ENCODE data around the gene TRPC4. TPM values are rescaled to one million over a fixed set of nuclear protein-coding genes. Genes with fewer than 3 reads are reported as not detected.
A peak's percentile ranks its signal among the peaks of the same experiment; 100 is the strongest.
"Not testable (repeated sequence)": the region's sequence is repeated elsewhere in the genome, so short reads cannot be mapped to it uniquely, and the experiment has no call there.

The TRPC4 gene
- total RNA-seq, 1 experiment from 2014 or later, result 0.02 TPM

GRCh38 chr13:37878496-37878895, 8.9 kb upstream of the TRPC4 start:
- Histone ChIP-seq H3K4me1 (no peaks in the 10 kb centered on the region), H3K27ac (no peak overlapping the region), H3K36me3 (no peaks in the 10 kb centered on the region), H3K4me3 (no peak overlapping the region), H3K27me3 (peaks cover 3% of the 10 kb centered on the region; the same call in 1 of the 2 replicates), H3K9me3 (replicated peaks) (no peaks in the 10 kb centered on the region)
- DNase-seq, result no peak

DNA sequence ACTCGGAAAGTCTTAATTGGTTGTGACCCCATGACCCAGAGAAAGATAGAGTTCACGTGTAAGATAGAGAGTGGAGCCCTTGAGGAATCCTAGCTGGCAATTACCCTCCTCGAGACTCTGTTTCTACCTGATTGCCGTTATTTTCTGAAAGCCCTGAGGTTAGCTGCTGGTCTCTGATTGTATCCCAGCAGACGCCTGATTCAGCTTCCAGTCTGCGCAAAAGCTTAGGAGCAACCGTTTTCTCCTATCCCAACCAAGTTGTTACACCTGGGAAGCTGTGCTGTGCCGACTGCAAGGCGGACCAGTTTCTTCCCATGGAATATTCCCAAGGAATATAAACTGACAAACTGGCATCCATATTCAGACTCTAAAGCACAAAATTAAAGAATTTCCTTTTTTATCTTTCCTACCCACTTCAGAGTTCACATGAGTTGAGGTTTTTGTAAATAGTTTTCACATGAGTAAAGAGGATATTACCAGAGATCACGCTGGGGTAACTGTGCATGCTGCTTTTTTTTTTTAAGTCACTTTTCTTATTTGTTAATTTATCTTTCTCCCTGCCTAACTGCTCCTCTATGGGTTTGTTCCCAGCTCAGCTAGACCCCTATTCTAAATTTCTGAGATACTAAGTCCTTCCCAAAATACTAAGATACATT, 1.5 kb upstream of the TRPC4 start:
- no peaks in the 10 kb centered on the region for H3K36me3 ChIP-seq
- 0 out of 2 replicates have a peak, but pooled peaks cover 4% of the 10 kb centered on the region for H3K4me1 ChIP-seq
- no peaks in the 10 kb centered on the region for H3K9me3 ChIP-seq (replicated peaks)
- no peak for DNase-seq
- no peak overlapping the region for H3K27ac ChIP-seq
- no peak overlapping the region for H3K4me3 ChIP-seq
- H3K27me3 ChIP-seq, result 0 out of 2 replicates have a peak, but pooled peaks cover 3% of the 10 kb centered on the region

DNA sequence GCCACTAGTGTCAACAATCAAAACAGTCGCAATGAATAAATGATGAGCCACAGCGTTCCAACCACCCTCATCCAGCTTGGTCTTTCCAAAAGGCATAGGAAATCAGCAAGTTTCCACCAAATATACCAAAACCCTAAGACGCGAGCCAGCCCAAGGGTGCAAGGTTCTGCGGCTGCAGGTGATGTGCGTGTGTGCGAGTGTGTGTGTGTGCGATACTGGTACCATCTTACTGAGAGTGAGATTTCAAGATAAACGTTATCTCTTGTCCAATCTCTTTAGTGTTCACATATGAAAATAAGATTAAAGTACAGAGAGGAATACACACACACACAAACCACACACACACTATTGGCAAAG, 895 bp upstream of the TRPC4 start:
- Histone ChIP-seq H3K4me3 (no peak overlapping the region), H3K9me3 (replicated peaks) (no peaks in the 10 kb centered on the region), H3K27me3 (0 out of 2 replicates have a peak, but pooled peaks cover 3% of the 10 kb centered on the region), H3K36me3 (no peaks in the 10 kb centered on the region), H3K4me1 (0 out of 2 replicates have a peak, but pooled peaks cover 4% of the 10 kb centered on the region), H3K27ac (no peak overlapping the region)
- DNase-seq, result no peak

- Histone ChIP-seq H3K4me3 (peak overlapping the region; percentile 31), H3K27ac (no peak overlapping the region), H3K9me3 (replicated peaks) (no peaks in the 10 kb centered on the region), H3K27me3 (0 out of 2 replicates have a peak, but pooled peaks cover 3% of the 10 kb centered on the region), H3K4me1 (0 out of 2 replicates have a peak, but pooled peaks cover 4% of the 10 kb centered on the region), H3K36me3 (no peaks in the 10 kb centered on the region)
- DNase-seq, result no peak
Observed at GRCh38 chr13:37869506-37869755, 141 bp downstream of the TRPC4 start.

GRCh38 chr13:37868691-37869505, 674 bp downstream of the TRPC4 start:
- peak in 1 of 2 experiments; percentile 28 for DNase-seq
- Histone ChIP-seq H3K27me3 (0 out of 2 replicates have a peak, but pooled peaks cover 3% of the 10 kb centered on the region), H3K27ac (no peak overlapping the region), H3K9me3 (replicated peaks) (no peaks in the 10 kb centered on the region), H3K4me1 (0 out of 2 replicates have a peak, but pooled peaks cover 4% of the 10 kb centered on the region), H3K4me3 (peak overlapping the region; percentile 31), H3K36me3 (no peaks in the 10 kb centered on the region)

- H3K27ac ChIP-seq, result no peak overlapping the region
- 0 out of 2 replicates have a peak, but pooled peaks cover 3% of the 10 kb centered on the region for H3K27me3 ChIP-seq
Observed at GRCh38 chr13:37863708-37864107, 5.9 kb downstream of the TRPC4 start.

DNA sequence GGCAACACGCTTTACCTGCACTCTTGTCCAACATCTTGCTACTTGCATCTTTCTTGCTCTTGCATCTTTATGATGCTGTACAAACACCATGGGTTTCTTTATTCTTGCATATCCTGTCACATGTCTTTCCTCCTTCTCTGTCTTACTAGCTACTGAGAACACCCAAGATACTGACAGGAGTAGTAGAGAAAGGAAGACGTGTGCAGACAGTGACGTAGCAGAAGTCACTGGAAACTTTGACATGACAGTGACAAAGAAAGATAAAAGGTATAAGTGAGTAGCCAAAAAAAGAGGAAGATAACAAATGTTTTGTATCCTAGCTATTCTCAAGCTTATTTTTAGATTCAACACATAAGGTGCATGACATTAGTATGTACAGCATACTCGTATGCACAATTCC, 34.2 kb downstream of the TRPC4 start:
- Histone ChIP-seq H3K9me3 (replicated peaks) (no peaks in the 10 kb centered on the region), H3K4me3 (no peak overlapping the region), H3K4me1 (no peaks in the 10 kb centered on the region), H3K27ac (no peak overlapping the region), H3K36me3 (no peaks in the 10 kb centered on the region), H3K27me3 (no peaks in the 10 kb centered on the region)
- DNase-seq, result no peak

More at GRCh38 chr13:37863708-37864107, 5.9 kb downstream of the TRPC4 start:
- DNase-seq, result no peak
- Histone ChIP-seq H3K4me3 (no peak overlapping the region), H3K36me3 (no peaks in the 10 kb centered on the region), H3K9me3 (replicated peaks) (no peaks in the 10 kb centered on the region), H3K4me1 (no peaks in the 10 kb centered on the region)

GRCh38 chr13:37833411-37833810, 36.2 kb downstream of the TRPC4 start:
- H3K9me3 ChIP-seq (replicated peaks), result 0 out of 2 replicates have a peak, but pooled peaks cover 3% of the 10 kb centered on the region
- no peaks in the 10 kb centered on the region for H3K36me3 ChIP-seq
- no peaks in the 10 kb centered on the region for H3K4me1 ChIP-seq
- DNase-seq, result no peak
- H3K27ac ChIP-seq, result no peak overlapping the region
- H3K4me3 ChIP-seq, result no peak overlapping the region
- no peaks in the 10 kb centered on the region for H3K27me3 ChIP-seq

GRCh38 chr13:37816276-37816675, 53.3 kb downstream of the TRPC4 start:
- no peaks in the 10 kb centered on the region for H3K27me3 ChIP-seq

DNA sequence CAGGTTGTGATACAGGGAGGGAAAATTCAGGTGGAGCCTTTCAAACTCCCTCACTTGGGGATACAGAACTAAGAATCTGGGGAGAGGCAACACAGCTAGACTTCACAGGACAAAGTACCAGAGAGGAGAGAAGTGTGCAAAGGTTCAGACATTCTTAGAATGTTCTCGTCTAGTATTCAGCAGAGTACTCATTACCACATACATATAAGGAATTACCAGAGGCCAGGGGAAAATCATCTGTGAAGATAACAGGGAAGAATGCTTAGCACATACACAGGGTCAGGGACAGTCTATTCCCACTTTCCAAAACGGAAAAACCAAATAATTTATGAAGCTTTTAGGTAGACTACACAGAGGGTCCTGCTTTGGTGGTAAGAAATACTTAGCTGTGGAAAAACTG, 58.1 kb downstream of the TRPC4 start:
- no peak overlapping the region for H3K4me3 ChIP-seq
- H3K36me3 ChIP-seq, result no peaks in the 10 kb centered on the region
- H3K27me3 ChIP-seq, result no peaks in the 10 kb centered on the region; the same call in 1 of the 2 replicates
- H3K4me1 ChIP-seq, result no peaks in the 10 kb centered on the region
- no peaks in the 10 kb centered on the region for H3K9me3 ChIP-seq (replicated peaks)
- no peak for DNase-seq
- no peak overlapping the region for H3K27ac ChIP-seq

More at GRCh38 chr13:37816276-37816675, 53.3 kb downstream of the TRPC4 start:
- no peaks in the 10 kb centered on the region for H3K9me3 ChIP-seq (replicated peaks)
- no peak overlapping the region for H3K4me3 ChIP-seq
- no peaks in the 10 kb centered on the region for H3K4me1 ChIP-seq
- no peak for DNase-seq
- H3K27ac ChIP-seq, result no peak overlapping the region
- no peaks in the 10 kb centered on the region for H3K36me3 ChIP-seq

GRCh38 chr13:37806666-37807065, 62.9 kb downstream of the TRPC4 start:
- Histone ChIP-seq H3K27me3 (no peaks in the 10 kb centered on the region; the same call in 1 of the 2 replicates), H3K27ac (no peak overlapping the region), H3K36me3 (no peaks in the 10 kb centered on the region), H3K4me3 (no peak overlapping the region), H3K4me1 (no peaks in the 10 kb centered on the region), H3K9me3 (replicated peaks) (no peaks in the 10 kb centered on the region)
- no peak for DNase-seq

GRCh38 chr13:37797631-37798030, 71.9 kb downstream of the TRPC4 start:
- Histone ChIP-seq H3K27ac (no peak overlapping the region), H3K4me3 (no peak overlapping the region), H3K4me1 (0 out of 2 replicates have a peak, but pooled peaks cover 6% of the 10 kb centered on the region), H3K9me3 (replicated peaks) (no peaks in the 10 kb centered on the region), H3K36me3 (no peaks in the 10 kb centered on the region), H3K27me3 (no peaks in the 10 kb centered on the region)
- no peak for DNase-seq

DNA sequence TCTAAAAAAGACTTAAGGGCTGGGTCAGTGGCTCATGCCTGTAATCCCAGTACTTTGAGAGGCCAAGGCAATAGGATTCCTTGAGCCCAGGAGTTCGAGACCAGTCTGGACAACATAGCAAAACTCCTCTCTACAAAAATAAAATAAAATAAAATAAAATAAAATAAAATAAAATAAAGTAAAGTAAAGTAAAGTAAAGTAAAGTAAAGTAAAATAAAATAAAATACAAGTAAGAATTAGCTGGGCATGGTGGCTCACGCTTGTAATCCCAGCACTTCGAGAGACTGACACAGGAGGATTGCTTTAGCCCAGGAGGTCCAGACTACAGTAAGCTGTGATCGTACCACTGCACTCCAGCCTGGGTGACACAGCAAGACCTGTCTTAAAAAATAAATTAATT, 72.8 kb downstream of the TRPC4 start:
- H3K36me3 ChIP-seq; DNase-seq; H3K27me3 ChIP-seq; H3K9me3 ChIP-seq (replicated peaks); H3K4me1 ChIP-seq; H3K27ac ChIP-seq; H3K4me3 ChIP-seq: not testable (repeated sequence)

- DNase-seq, result no peak
- H3K4me1 ChIP-seq, result 0 out of 2 replicates have a peak, but pooled peaks cover 6% of the 10 kb centered on the region
- no peaks in the 10 kb centered on the region for H3K36me3 ChIP-seq
- H3K9me3 ChIP-seq (replicated peaks), result no peaks in the 10 kb centered on the region
- H3K4me3 ChIP-seq, result no peak overlapping the region
- no peak overlapping the region for H3K27ac ChIP-seq
- no peaks in the 10 kb centered on the region for H3K27me3 ChIP-seq
Observed at GRCh38 chr13:37795326-37795725, 74.2 kb downstream of the TRPC4 start.

DNA sequence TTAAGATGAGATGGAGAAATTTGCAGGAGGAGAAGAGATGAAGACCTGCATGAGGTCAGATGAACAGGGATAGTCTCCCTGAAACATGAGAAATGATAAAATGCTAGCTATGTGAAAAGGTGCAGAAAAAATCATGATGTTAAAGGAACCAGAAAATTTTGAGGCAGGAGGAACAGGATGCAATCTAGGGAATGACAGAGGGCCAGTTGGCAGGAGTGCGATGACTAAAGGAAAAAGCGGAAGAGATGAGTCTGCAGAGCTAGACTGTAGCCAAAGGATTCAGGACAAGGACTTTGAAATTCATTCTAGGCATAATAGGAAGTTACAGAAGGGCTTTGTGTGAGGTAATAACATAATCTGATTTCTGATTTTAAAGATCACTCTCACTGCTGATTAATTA, 77.9 kb downstream of the TRPC4 start:
- DNase-seq, result peak in 1 of 2 experiments; percentile 5
- Histone ChIP-seq H3K36me3 (no peaks in the 10 kb centered on the region), H3K4me1 (0 out of 2 replicates have a peak, but pooled peaks cover 6% of the 10 kb centered on the region), H3K27ac (no peak overlapping the region), H3K4me3 (no peak overlapping the region), H3K27me3 (no peaks in the 10 kb centered on the region), H3K9me3 (replicated peaks) (no peaks in the 10 kb centered on the region)
